Osteocyte (in vitro differentiated cells): ENCODE results near the gene PRAMEF1. TPM values are rescaled to one million over a fixed set of nuclear protein-coding genes. Genes with fewer than 3 reads are reported as not detected.

Experiments
- DNase-seq: peaks from one replicate; pipeline ENCODE4 v3.0.0; 2021; ENCODE audit warnings: mixed read lengths; ENCODE audit not compliant: unreplicated experiment; ENCODE audit errors: extremely low spot score
- H3K27ac Mint-ChIP-seq: one replicate; pipeline ENCODE4 v1.8.0; 2021; ENCODE audit warnings: mild to moderate bottlenecking, mixed read lengths; ENCODE audit not compliant: unreplicated experiment
- H3K27me3 Mint-ChIP-seq: one replicate; pipeline ENCODE4 v1.8.0; 2021; ENCODE audit warnings: mixed read lengths; ENCODE audit not compliant: unreplicated experiment
- H3K36me3 Mint-ChIP-seq: one replicate; pipeline ENCODE4 v1.8.0; 2021; ENCODE audit warnings: mixed read lengths; ENCODE audit not compliant: unreplicated experiment
- H3K4me1 Mint-ChIP-seq: one replicate; pipeline ENCODE4 v1.8.0; 2021; ENCODE audit warnings: mixed read lengths; ENCODE audit not compliant: unreplicated experiment
- H3K4me3 Mint-ChIP-seq: one replicate; pipeline ENCODE4 v1.8.0; 2021; ENCODE audit warnings: mild to moderate bottlenecking, moderate library complexity, mixed read lengths; ENCODE audit not compliant: unreplicated experiment
- H3K9me3 Mint-ChIP-seq: one replicate; pipeline ENCODE4 v1.8.0; 2021; ENCODE audit warnings: mixed read lengths; ENCODE audit not compliant: unreplicated experiment
- CTCF ChIP-seq: fragments of 200-600 bp; sonication (generic); IDR thresholded peaks from 2 replicates; pipeline ENCODE4 v1.5.0; 2021; ENCODE audit warnings: antibody characterized with exemption, mild to moderate bottlenecking, moderate library complexity
- total RNA-seq: library from RNA; stranded (reverse); gene quantifications from 2 replicates; pipeline ENCODE4 v1.2.1, GENCODE V29; 2021

PRAMEF1 gene
- total RNA-seq, 1 donor from 2014 or later, result not detected

- no peak for TF ChIP-seq CTCF
- Mint-ChIP-seq H3K4me1 (no peaks in the 10 kb centered on the region), H3K27me3 (peaks cover 7% of the 10 kb centered on the region), H3K9me3 (peaks cover 13% of the 10 kb centered on the region), H3K36me3 (no peaks in the 10 kb centered on the region), H3K4me3 (no peak overlapping the region), H3K27ac (no peak overlapping the region)
- DNase-seq, result no peak
These were observed 21.2 kb upstream of the PRAMEF1 start for GRCh38 chr1:12769976-12770505.

- Mint-ChIP-seq H3K27ac (no peak overlapping the region), H3K9me3 (peaks cover 13% of the 10 kb centered on the region), H3K4me1 (no peaks in the 10 kb centered on the region), H3K36me3 (no peaks in the 10 kb centered on the region), H3K4me3 (no peak overlapping the region), H3K27me3 (peaks cover 7% of the 10 kb centered on the region)
- peak; percentile 80 for DNase-seq
- TF ChIP-seq CTCF, result no peak
These were observed 20.6 kb upstream of the PRAMEF1 start for GRCh38 chr1:12770620-12771019.

- peak; percentile 59 for DNase-seq
- H3K4me3 Mint-ChIP-seq, result no peak overlapping the region
- H3K27ac Mint-ChIP-seq, result no peak overlapping the region
- no peak for TF ChIP-seq CTCF
- H3K9me3 Mint-ChIP-seq, result peaks cover 13% of the 10 kb centered on the region
- peaks cover 7% of the 10 kb centered on the region for H3K27me3 Mint-ChIP-seq
- no peaks in the 10 kb centered on the region for H3K36me3 Mint-ChIP-seq
- no peaks in the 10 kb centered on the region for H3K4me1 Mint-ChIP-seq
These were observed 20.0 kb upstream of the PRAMEF1 start for GRCh38 chr1:12771186-12771585.

GRCh38 chr1:12772520-12772919, 18.7 kb upstream of the PRAMEF1 start:
- no peaks in the 10 kb centered on the region for H3K4me1 Mint-ChIP-seq
- DNase-seq, result peak; percentile 63
- no peak overlapping the region for H3K27ac Mint-ChIP-seq
- TF ChIP-seq CTCF, result no peak
- H3K9me3 Mint-ChIP-seq, result peaks cover 8% of the 10 kb centered on the region
- H3K4me3 Mint-ChIP-seq, result no peak overlapping the region
- H3K36me3 Mint-ChIP-seq, result no peaks in the 10 kb centered on the region
- peaks cover 6% of the 10 kb centered on the region for H3K27me3 Mint-ChIP-seq

- TF ChIP-seq CTCF, result no peak
- no peak within 1 kb of the TSS for H3K27ac Mint-ChIP-seq
- no peak within 1 kb of the TSS for H3K4me3 Mint-ChIP-seq
- no peaks in the 10 kb centered on the region for H3K36me3 Mint-ChIP-seq
- DNase-seq, result peak; percentile 46
- peaks cover 3% of the 10 kb centered on the region for H3K27me3 Mint-ChIP-seq
- H3K4me1 Mint-ChIP-seq, result no peaks in the 10 kb centered on the region
- peaks cover 8% of the 10 kb centered on the region for H3K9me3 Mint-ChIP-seq
These were observed 17.8 kb upstream of the PRAMEF1 start, which contains the start of gene PRAMEF12 for GRCh38 chr1:12773438-12773837. TSS of gene PRAMEF12 (plus strand) at chr1:12773738. CDS start at chr1:12774868, 1,130 bp downstream.
